ENCODE data around the gene MYL6. TPM values are rescaled to one million over a fixed set of nuclear protein-coding genes. Genes with fewer than 3 reads are reported as not detected.

The MYL6 gene
- total RNA-seq, 3 donors from 2014 or later (not counting 1 experiment from before 2014, with no cell fraction given) = 881 to 1,204 (median 1,015) TPM

- no peak for ATAC-seq
- Histone ChIP-seq H3K9me3 (ENCODE audit: control insufficient read depth, insufficient read depth, low read length) (no peaks in the 10 kb centered on the region), H3K4me1 (ENCODE audit: control insufficient read depth, insufficient read depth, low read length) (peaks cover 28% of the 10 kb centered on the region), H3K36me3 (ENCODE audit: control insufficient read depth, insufficient read depth, low read length) (peaks cover 25% of the 10 kb centered on the region), H3K4me3 (ENCODE audit: low read length) (no peak overlapping the region), H3K27me3 (ENCODE audit: control insufficient read depth, insufficient read depth, low read length) (no peaks in the 10 kb centered on the region), H3K27ac (ENCODE audit: low read length) (no peak overlapping the region)
- no peak for TF ChIP-seq CTCF (IDR thresholded peaks at IDR 0.05)
- 97% methylated on average over 17 of the region's 17 CpGs for WGBS (ENCODE audit: insufficient coverage)
- Mint-ChIP-seq H3K27me3 (ENCODE audit: low read depth in 2 of 2) (no peaks in the 10 kb centered on the region), H3K4me1 (peaks cover 33 to 42% of the 10 kb centered on the region in 2 donors), H3K27ac (peak overlapping the region; percentile 95 to 99), H3K9me3 (no peaks in the 10 kb centered on the region), H3K36me3 (no peaks in the 10 kb centered on the region), H3K4me3 (peak overlapping the region; percentile 98)
- intact Hi-C loops (cut with micrococcal nuclease) = no loop called here
- no peak for DNase-seq
Measured at GRCh38 chr12:56120158-56120846, 37.9 kb upstream of the MYL6 start.

GRCh38 chr12:56121204-56121870 lies 36.8 kb upstream of the MYL6 start:
- Histone ChIP-seq H3K27ac (ENCODE audit: low read length) (no peak overlapping the region), H3K4me3 (ENCODE audit: low read length) (no peak overlapping the region), H3K4me1 (ENCODE audit: control insufficient read depth, insufficient read depth, low read length) (peaks cover 33% of the 10 kb centered on the region), H3K9me3 (ENCODE audit: control insufficient read depth, insufficient read depth, low read length) (no peaks in the 10 kb centered on the region), H3K36me3 (ENCODE audit: control insufficient read depth, insufficient read depth, low read length) (peaks cover 25% of the 10 kb centered on the region), H3K27me3 (ENCODE audit: control insufficient read depth, insufficient read depth, low read length) (no peaks in the 10 kb centered on the region)
- Mint-ChIP-seq H3K4me3 (no peak overlapping the region), H3K9me3 (no peaks in the 10 kb centered on the region), H3K36me3 (no peaks in the 10 kb centered on the region), H3K4me1 (peaks cover 39 to 48% of the 10 kb centered on the region in 2 donors), H3K27ac (peak overlapping the region in 1 of 2 donors; percentile 99), H3K27me3 (ENCODE audit: low read depth in 2 of 2) (no peaks in the 10 kb centered on the region)
- ATAC-seq (no peak), DNase-seq (no peak)
- WGBS (ENCODE audit: insufficient coverage) = 96% methylated on average over 11 of the region's 11 CpGs
- TF ChIP-seq CTCF (IDR thresholded peaks at IDR 0.05) = no peak
- intact Hi-C loops (cut with micrococcal nuclease) = no loop called here

- Mint-ChIP-seq H3K27me3 (ENCODE audit: low read depth in 2 of 2) (no peaks in the 10 kb centered on the region), H3K27ac (peak overlapping the region; percentile 26 to 99), H3K4me3 (no peak overlapping the region), H3K9me3 (no peaks in the 10 kb centered on the region), H3K4me1 (peaks cover 39 to 50% of the 10 kb centered on the region in 2 donors), H3K36me3 (no peaks in the 10 kb centered on the region)
- Histone ChIP-seq H3K4me1 (ENCODE audit: control insufficient read depth, insufficient read depth, low read length) (peaks cover 39% of the 10 kb centered on the region), H3K27ac (ENCODE audit: low read length) (no peak overlapping the region), H3K9me3 (ENCODE audit: control insufficient read depth, insufficient read depth, low read length) (no peaks in the 10 kb centered on the region), H3K27me3 (ENCODE audit: control insufficient read depth, insufficient read depth, low read length) (no peaks in the 10 kb centered on the region), H3K36me3 (ENCODE audit: control insufficient read depth, insufficient read depth, low read length) (peaks cover 25% of the 10 kb centered on the region), H3K4me3 (ENCODE audit: low read length) (no peak overlapping the region)
- intact Hi-C loops (cut with micrococcal nuclease) = no loop called here
- 94% methylated on average over 2 of the region's 2 CpGs for WGBS (ENCODE audit: insufficient coverage)
- ATAC-seq = no peak
- no peak for DNase-seq
- no peak for TF ChIP-seq CTCF (IDR thresholded peaks at IDR 0.05)
Measured at GRCh38 chr12:56122637-56123036, 35.5 kb upstream of the MYL6 start.
